Activated CD8-positive, alpha-beta memory T cell treated with anti-CD3 and anti-CD28 coated beads, Interleukin-2, amount 10 ng/mL, durations not matched to agents 7 days and 5 days (primary cell): ENCODE measurements around the gene SRSF3. TPM values are rescaled to one million over a fixed set of nuclear protein-coding genes. Genes with fewer than 3 reads are reported as not detected.

Source experiments
- microRNA-seq: library from miRNA; unstranded; fragments of <30 nt; microRNA quantifications from one replicate; pipeline ENCODE4 v1.2.0, GENCODE V29; 2022
- total RNA-seq, 2 experiments: library from RNA; stranded (reverse); gene quantifications; one replicate each; pipeline ENCODE4 v1.2.3, GENCODE V29; 2021

SRSF3 gene
- total RNA-seq, 2 experiments from 2014 or later: 416 to 514 TPM

Small RNA genes within 50 kb of the gene (microRNA-seq; reads per million reads assigned to microRNA genes)
- gene MIR3925: not detected

Other genes with a start within 250 kb of the SRSF3 start
- 10 to 100 TPM in 1 of 2 experiments, 1 to 10 TPM in 1; 5.9 to 19.7 TPM for gene ETV7, start 206.7 kb upstream of the SRSF3 start, total RNA-seq
- under 1 TPM in 1 of 2 experiments, not detected in 1; 0.32 TPM for gene PXT1, start 151.5 kb upstream of the SRSF3 start, total RNA-seq
- 10 to 100 TPM; 53.9 to 65.0 TPM for gene KCTD20, start 151.4 kb upstream of the SRSF3 start, total RNA-seq
- 10 to 100 TPM; 47.7 to 54.7 TPM for gene STK38, start 46.9 kb upstream of the SRSF3 start, total RNA-seq
- 100 to 1,000 TPM in 1 of 2 experiments, 10 to 100 TPM in 1; 67.5 to 109 TPM for gene CDKN1A, start 84.4 kb downstream of the SRSF3 start, total RNA-seq
- not detected for gene RAB44, start 103.5 kb downstream of the SRSF3 start, total RNA-seq
- gene CPNE5, start 245.1 kb downstream of the SRSF3 start, total RNA-seq: under 1 TPM; 0.79 to 0.94 TPM